DMS114 treated with DMSO at 0.1 percent for 48 hours (cell line): ENCODE results near the gene MUL1.
A peak's percentile ranks its signal among the peaks of the same experiment; 100 is the strongest.
"Not testable (repeated sequence)": the region's sequence is repeated elsewhere in the genome, so short reads cannot be mapped to it uniquely, and the experiment has no call there.

Experiments
- DNase-seq: peaks from one replicate; lab custom pipeline; 2025; ENCODE audit not compliant: unreplicated experiment; lab: John Stamatoyannopoulos, UW

The MUL1 gene

DNA sequence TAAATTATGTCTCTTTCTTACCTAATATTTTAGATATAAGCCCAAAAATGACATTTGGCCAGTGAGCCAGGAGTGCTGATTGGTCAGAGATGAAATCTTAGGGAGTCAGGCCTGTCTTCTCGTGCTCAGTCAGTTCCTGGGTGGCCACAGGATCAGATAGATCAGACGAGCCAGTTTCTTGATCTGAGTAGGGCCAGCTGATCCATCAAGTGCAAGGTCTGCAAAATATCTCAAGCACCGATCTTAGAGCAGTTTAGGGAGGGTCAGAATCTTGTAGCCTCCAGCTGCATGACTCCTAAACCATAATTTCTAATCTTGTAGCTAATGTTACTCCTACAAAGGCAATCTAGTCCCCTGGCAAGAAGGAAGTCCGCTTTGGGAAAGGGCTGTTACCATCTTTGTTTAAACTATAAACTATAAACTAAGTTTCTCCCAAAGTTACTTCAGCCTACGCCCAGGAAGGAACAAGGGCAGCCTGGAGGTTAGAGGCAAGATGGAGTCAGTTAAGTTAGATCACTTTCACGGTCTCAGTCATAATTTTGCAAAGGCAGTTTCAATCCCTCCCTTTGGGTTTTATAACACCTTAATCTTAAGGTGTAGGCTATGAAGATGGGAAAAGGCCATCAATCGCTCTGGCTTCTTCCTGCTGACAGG is 11.8 kb upstream of the MUL1 start:
- DNase-seq, result not testable (repeated sequence)

DNA sequence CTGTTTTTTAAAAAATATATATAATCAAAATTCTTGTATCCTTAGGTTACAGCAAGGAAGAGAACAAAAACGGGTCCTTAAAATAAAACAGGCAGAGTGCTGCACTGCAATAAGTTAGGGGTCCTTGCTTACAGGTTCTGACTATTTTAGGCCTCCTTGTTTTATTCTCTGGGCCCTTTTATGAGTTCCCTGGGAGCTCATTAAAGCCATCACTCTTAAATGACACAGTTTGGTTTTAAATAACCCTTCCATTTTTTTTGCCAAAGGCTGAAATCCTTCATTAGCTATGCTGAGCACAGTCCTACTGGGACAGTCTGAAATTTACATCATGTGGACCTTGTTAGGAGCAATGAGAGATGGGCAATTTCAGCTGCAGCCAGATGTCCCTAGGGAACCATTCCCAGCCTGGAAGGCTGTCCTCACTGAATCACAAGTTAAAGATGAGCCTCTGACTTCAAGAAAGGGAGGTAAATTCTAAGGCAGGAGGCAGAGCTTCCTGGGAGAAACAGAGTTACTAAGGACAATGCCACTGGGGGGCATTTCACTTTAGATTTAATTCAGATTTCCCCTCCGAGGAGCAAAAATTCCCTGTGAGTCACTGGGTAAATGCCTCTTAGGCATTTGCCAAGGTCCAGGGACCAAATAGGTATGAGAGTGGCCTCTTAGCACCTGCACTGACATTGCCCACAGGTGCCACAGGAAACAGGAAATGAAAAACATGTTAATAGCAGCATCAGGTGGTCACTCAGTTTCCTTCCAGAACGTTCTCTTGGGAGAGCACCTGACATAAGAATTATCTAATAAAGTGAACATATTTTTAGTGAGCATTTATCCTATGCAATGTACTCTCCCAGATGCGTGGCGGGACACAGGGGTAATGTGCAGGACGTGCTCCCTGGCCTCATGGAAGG is 3.8 kb upstream of the MUL1 start:
- no peak for DNase-seq

DNA sequence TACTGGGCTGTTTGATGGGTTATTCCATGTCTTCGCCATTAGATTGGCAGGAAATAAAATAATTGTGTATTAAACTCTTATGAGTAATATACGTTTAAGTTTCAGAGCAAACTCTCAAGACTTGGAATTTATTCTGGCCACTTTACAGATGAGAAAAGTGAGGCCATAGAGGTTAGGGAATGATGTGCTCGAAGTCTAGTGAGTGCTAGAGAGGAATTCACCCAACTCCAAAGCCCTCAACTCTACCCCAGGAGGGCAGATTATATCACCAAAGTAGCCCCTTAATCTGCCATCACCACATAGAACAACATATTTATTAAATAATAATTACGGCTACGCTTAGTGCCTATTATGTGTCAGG is 440 bp upstream of the MUL1 start:
- DNase-seq, result no peak

DNA sequence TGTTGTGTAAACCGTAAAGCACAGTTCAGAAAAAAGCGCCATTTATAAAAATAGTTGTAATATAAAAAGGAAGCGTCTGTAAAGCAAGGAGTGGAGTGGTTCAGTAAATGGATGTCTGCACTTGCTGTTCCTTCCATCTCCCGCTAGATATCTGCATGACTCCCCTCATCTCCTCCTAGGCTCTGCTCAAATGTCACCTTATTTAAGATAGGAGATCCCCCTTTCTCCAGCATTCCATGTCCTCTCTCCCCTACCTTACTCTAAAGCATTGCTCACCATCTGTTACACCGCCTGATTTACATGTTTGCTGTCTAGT is 745 bp downstream of the MUL1 start:
- no peak for DNase-seq

DNA sequence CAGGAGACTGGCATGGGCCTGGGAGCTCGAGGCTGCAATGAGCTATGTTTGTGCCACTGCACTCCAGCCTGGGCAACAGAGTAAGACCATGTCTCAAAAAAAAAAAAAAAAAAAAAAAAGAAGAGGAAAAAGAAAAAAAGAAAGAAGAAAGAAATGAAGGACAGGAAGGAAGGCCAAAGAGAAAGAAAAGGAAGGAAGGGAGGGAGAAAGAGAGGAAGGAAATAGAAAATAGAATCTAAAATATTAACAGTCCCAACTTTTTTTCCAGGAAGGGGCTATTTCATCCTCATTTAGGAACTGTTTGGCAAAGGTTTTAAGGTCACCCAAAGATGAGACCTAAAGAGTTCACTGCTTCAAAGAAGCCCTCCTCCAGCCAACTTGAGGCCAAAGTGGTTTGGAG is 2.5 kb downstream of the MUL1 start:
- no peak for DNase-seq

DNA sequence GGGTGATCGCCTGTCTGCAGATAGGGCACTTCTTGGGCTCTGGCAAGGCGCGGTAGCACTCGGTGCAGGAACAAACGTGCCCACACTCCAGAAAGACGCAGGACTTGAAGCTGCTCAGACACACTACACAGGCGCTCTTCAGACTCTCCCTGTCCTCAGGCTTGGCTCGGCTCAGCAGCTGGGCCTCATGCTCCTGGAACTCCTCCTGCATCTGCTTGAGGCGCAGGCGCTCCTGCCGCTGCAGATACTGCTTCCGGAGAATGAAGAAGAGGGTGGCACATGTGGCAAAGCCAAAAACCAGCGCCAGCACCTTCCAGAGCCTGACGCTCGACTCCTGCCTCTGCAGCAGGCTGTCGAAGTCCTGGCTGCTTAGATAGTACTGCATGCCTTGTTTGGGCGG is 7.2 kb downstream of the MUL1 start:
- no peak for DNase-seq

DNA sequence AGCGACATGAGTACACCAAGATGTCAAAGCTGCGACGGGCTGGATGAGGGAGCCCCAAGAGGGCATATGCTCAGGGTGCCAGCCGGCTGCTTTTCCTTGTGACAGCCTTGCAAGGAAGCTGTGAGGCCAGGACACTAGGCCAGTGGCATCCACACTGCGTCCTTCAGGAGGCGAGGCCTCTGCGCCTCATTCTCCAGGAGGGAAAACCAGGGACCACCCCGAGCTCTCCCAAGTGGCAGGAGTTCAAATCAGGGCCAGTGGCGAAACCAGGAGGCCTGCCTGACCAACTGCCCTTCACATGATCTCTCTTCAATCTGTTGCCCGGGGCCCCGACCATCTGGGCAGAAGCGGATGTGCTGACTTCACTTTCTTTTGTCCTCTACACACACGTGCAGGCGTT is 8.2 kb downstream of the MUL1 start:
- no peak for DNase-seq

DNA sequence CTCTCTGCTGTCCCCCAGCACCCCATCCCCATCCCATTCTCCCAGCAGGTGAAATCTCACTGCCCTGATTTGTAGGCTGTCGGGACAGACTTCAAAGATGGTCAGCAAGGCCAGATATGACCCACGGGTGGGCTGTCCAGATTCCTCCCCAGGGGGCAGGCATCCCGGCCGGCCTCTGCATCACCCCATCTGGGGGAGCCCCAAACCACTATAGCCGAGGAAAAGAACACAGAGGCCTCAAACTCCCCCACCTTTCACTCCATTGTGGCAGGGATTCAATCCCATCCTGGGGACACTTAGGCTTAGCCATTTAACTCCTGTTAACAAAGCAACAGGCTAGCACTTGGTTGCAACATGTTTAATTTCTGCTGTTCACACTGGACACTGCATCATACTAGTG is 8.8 kb downstream of the MUL1 start:
- no peak for DNase-seq

DNA sequence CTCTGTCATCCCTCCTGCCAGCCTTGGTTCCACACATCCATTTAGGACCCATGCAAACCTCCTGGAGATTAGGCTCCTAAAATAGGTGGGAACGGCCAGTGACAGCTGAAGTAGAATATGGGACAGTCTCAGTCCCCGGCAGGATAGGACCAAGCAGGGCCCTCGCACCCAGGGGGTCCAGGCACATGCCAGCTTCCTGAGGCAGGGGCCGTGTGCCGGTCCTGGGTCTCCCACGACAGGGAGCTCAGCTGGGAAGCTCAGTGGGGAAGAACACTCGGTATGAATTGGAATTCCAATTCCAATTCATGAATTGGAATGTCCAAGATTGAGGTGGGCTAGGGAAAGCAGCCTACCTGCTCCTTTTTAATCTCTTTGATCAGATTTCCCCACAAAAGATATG is 9.8 kb downstream of the MUL1 start:
- no peak for DNase-seq

DNA sequence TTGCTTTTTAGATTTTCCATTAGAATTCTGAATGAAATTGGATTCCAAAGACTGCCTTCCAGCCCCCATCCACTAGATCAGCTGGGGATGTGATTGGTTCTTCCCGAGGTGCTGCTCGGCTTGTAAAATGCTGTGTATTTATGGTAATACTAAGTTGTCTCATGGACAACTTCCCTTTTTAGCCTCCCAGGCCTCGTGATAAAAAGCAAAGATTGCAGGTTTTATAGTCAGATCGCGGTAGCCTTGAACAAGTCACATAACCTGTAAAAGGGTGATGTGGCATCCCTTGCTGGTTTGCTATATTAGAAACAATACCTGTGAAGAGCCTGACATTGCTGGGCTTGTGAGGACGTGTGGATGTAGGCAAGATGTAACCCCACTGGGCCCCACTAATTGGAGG is 10.4 kb downstream of the MUL1 start:
- DNase-seq, result no peak

DNA sequence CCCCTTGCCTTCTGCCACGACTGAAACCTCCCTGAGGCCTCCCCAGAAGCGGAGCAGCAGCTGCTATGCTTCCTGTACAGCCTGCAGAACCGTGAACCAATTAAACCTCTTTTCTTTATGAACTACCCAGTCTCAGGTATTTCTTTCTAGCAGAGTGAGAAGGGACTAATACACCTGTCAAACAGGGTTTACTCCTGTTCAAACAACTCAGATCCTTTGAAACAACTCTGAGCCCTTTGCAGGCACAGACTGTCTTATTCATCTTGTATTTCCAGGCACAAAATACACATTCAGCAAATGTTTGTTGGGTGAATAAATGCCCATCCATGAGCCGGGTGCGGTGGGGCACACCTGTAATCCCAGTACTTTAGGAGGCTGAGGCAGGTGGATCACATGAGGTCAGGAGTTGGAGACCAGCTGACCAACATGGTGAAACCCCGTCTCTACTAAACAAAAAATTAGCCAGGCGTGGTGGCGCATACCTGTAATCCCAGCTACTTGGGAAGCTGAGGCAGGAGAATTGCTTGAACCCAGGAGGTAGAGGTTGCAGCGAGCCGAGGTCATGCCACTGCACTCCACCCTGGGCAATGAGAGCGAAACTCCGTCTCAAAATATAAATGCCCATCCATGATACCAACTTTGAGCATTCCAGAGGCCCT is 11.1 kb downstream of the MUL1 start:
- DNase-seq, result not testable (repeated sequence)

DNA sequence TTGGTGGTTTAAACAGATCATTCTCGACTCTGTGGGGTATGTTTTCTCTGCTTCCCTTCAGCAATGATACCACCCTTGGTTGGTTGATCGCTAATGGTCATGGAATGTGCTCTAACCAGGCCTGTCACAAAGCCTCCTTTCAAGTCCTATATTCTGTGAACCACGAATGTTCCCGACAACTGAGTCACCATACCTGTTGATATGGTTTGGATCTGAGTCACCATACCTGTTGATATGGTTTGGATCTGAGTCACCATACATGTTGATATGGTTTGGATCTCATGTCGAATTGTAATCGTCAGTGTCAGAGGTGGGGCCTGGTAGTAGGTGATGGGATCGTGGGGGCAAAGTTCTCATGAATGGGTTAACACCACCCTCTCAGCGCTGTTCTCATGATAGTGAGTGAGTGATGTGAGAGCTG is 11.7 kb downstream of the MUL1 start:
- no peak for DNase-seq

DNA sequence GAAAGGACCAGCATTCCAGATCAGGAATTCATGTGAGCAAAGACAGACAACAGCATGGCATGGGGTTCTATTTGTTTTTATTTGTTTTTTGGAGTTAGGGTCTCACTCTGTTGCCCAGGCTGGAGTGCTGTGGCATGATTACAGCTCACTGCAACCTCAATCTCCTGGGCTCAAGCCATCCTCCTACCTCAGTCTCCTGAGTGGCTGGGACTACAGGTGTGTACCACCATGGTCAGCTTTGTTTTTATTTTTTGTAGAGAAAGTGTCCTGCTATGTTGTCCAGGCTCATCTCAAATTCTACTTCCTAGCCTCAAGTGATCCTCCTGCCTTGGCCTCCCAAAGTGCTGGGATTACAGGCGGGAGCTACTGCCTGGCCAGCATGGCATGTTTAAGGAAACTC is 12.3 kb downstream of the MUL1 start:
- no peak for DNase-seq

DNA sequence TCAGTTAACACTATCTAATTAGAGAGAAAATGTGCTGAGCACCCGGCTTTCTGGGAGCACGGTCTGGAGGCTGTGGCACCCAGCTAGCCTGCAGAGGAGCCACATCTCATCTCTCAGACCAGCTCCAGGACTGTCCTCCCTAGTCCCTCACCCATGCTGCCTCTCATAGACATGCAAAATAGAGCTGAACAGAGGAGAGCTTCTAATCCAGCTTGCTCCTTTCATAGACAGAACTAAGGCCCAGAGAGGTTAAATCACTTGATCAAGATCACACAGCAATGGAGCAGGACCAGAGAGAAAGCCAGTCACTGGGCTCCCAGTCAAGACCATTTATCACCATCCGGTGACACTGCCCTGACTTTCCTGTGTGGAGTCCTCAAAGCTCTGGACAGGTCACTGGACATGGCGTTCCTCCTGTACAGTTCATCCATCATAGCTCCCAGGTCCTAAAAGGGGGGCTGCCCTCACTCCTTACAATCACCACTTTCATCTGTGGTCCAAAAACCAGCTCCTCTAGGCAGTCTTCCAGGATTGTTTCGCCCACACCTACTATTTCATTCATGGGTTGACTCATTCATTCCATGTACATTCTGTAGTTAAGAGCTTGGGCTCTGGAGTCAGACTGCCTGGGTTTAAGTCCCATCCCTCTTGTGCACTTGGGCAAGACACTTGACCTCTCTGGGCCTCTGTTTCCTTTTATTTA is 13.2 kb downstream of the MUL1 start:
- DNase-seq, result no peak

DNA sequence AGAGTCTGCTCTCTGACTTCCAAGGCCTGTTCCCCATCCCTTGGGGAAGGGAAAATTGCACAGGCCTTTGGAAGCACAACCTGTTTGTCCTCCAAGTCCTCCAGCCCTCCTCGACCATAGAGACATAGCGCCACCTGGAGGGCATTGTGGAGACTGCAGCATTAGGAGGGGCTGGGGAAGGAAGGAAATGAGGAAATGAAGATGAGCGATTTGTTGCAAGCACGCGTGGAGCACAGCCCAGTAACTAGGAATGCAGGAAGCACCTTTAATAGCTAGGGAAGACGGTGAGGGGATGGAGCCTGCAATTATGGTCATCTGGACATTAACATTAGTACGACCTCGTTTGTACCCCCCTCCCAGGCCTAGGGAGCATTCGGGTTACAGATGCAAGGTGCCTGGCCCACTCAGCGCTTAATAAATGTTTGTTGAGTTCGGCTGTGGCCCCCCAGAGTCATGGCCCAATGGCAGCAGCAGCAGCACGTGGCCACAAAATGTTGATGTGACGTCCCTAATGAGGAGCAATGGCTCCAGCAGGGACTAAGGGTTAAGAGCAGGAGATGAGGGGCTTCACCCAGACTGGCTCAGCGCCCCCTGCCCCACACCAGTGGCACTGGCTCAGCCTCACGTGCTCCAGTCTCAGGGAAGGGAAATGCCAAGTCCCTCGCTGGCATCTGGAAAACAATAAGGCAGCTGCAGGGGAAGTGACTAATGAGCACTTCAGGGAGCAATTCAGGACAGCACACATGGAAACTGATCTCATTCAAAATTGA is 13.9 kb downstream of the MUL1 start:
- peak; percentile 61 for DNase-seq

DNA sequence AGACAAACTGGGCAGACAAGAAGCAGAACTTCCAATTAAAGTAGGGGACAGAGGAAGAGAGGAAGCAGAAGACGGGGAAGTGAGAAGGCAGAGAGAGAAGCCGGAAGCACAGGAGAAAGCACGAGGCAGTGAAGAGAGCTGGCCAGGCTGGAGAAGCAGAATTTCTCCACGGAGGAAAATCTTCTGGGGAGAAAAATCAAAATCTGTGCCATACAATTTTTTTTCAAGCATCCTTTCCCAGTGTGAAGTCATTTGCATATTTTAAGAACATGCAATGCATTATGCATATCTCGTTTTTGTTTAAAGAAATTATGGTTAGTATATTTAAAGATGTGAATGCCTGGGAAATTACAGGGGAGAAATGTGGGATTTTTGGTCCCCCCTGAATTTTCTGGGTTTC is 14.6 kb downstream of the MUL1 start:
- no peak for DNase-seq

DNA sequence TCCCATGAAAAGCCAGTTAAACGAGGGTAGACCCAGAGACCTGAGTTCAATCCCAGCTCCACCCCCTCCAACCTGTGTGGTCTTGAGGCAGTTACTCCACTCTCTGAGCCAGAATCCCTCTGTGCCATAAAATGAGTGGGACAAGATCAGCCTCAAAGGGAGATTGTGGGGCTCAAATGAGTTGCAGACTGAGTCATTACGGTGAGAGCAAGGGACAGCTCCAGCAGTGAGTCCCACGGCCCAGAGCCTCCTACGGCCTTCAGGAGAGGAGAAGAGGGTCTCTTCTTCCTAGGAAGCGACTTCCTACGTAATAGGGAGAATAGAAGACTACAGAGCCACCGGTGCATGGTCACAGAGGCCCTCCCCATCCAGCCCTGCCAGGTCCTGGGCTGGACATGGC is 15.2 kb downstream of the MUL1 start:
- no peak for DNase-seq

DNA sequence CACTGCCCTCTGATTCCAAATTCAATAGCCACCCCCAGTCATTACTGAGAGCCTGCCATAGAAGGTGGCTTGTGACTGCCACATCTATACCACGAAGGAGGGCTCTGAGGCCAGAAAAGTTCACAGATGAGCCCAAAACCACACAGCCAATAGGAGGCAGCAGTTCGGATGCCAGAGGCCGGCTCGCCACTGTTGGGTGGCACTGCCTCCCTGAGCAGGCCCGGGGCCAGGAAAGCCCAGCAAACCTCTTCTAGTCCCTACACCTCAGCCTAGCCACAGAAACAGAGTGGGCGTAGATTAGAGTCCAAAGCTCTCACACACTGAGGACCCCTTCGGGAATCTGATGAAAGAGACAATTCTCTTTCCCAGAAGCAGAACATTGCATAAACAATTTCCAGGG is 16.1 kb downstream of the MUL1 start:
- DNase-seq, result no peak

DNA sequence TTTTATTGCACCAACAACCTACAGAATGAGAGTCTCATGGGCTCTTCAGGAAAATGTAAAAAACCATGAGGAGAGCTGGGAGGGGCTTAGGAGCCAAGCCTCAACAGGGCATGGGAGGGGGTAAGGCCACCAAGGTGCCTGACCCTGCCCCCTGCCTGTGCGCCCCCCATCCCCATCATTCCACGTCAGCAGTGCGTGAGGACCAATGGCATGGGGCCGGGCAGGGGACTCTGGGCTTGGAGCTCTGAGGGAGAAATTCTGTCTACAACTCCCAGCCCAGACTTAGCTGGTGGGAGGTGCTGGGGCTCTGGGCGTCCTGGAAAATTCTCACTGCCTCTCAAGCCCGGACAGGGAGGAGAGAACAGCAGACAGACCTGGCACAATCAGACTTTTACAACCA is 16.8 kb downstream of the MUL1 start:
- no peak for DNase-seq

DNA sequence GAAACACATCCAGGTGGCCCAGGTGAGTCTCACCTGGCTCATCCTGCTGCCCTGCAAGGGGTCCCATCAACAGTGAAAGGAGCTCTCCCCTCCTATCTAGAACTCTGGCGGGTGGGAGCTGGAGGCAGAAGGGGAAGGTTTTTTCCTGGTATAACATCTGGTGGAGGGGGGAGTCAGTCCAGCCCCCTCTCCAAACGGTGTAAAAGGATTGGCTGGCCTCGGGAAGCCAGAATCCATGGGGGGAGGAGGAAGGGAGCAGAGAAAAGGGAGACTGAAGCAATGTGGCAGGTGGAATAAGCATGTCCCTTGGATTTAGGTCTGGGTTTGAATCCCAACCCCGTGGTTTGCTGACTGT is 20.7 kb downstream of the MUL1 start:
- no peak for DNase-seq
